D721Med (cell line): ENCODE results near the gene ORC2.
"Not testable (repeated sequence)": the region's sequence is repeated elsewhere in the genome, so short reads cannot be mapped to it uniquely, and the experiment has no call there.

Experiments used
- DNase-seq: peaks from one replicate; pipeline ENCODE4 v3.0.0; 2011; ENCODE audit warnings: low spot score; ENCODE audit not compliant: insufficient read length
- FAIRE-seq: peaks from 2 replicates; lab custom pipeline; 2011; peaks lifted over from hg19 to GRCh38; lab: Jason Lieb, UNC
- CTCF ChIP-seq: IDR thresholded peaks from 2 replicates; pipeline ENCODE4 v1.5.1; 2012; ENCODE audit warnings: mild to moderate bottlenecking, control low read depth; ENCODE audit not compliant: insufficient read depth; ENCODE audit errors: missing control alignments

ORC2 gene

GRCh38 chr2:200985799-200986198 is 22.3 kb upstream of the ORC2 start:
- FAIRE-seq (no peak), DNase-seq (no peak)

GRCh38 chr2:200976710-200977109 is 13.2 kb upstream of the ORC2 start:
- FAIRE-seq (no peak), DNase-seq (no peak)
- TF ChIP-seq CTCF: no peak

More at GRCh38 chr2:200985799-200986198, 22.3 kb upstream of the ORC2 start:
- no peak for TF ChIP-seq CTCF

GRCh38 chr2:200975672-200976071 is 12.2 kb upstream of the ORC2 start:
- FAIRE-seq (no peak), DNase-seq (no peak)
- no peak for TF ChIP-seq CTCF

- DNase-seq, FAIRE-seq: not testable (repeated sequence)
Measured at GRCh38 chr2:200970057-200970456, 6.6 kb upstream of the ORC2 start.

- no peak for TF ChIP-seq CTCF
- no peak for FAIRE-seq
- no peak for DNase-seq
Measured at GRCh38 chr2:200968735-200969134, 5.3 kb upstream of the ORC2 start.

- FAIRE-seq (no peak), DNase-seq (no peak)
- no peak for TF ChIP-seq CTCF
Measured at GRCh38 chr2:200968162-200968561, 4.7 kb upstream of the ORC2 start.

GRCh38 chr2:200966770-200967169 is 3.3 kb upstream of the ORC2 start:
- DNase-seq: no peak
- FAIRE-seq: no peak
- no peak for TF ChIP-seq CTCF

- no peak for TF ChIP-seq CTCF
- no peak for FAIRE-seq
- no peak for DNase-seq
Measured at GRCh38 chr2:200964498-200964897, 1.0 kb upstream of the ORC2 start.

- not testable (repeated sequence) for FAIRE-seq, DNase-seq
Measured at GRCh38 chr2:200963918-200964252, 425 bp upstream of the ORC2 start.
